Measurements from ENCODE around the gene ETV4. TPM values are rescaled to one million over a fixed set of nuclear protein-coding genes. Genes with fewer than 3 reads are reported as not detected.

Gene ETV4
- total RNA-seq, 2 experiments from 2014 or later: not detected

DNA sequence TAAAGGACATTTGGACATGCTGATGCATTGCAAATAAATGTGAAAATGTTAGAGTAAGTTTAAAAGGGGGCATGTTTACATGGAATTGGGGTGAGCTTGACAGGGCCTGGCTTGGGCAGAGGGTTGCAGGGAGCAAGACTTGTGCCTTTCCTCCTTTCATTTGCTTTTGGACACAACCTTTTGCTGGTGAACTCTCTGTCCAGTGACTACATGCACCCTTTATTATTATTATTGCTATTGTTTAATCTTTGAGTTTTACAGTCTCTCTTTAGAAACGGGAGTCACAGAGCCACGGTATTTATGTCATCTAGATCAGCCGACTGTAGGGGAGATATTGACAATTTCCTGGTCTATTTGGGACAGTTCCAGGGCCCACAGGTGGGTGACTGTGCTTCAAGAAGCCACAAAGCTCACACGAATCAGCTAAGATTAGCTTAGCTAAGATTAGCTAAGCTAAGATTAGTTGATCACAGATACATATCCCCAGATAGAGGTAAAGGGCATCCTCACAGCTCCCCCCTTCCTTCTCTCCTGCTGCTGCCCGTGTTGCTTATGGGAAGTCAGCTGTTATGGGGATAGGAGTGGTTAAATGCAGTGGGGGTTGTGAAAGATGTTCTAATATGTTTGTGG lies 28.9 kb upstream of the ETV4 start:
- H4K20me1 ChIP-seq (ENCODE audit: insufficient read depth, low read length): no peaks in the 10 kb centered on the region
- peaks cover 29% of the 10 kb centered on the region for H3K4me1 ChIP-seq (ENCODE audit: insufficient read depth, low read length, poor library complexity, severe bottlenecking)
- 0 out of 2 replicates have a peak overlapping the region, but pooled peaks have one; percentile 9 for H2AFZ ChIP-seq (ENCODE audit: low read length)
- BruUV-seq (replicated peaks): no TSS peak
- ChIA-PET CTCF (ENCODE audit: unreplicated experiment) (interaction anchor here (1.2 kb wide), 1 partner anchor 101 kb away, joined by 4 read pairs; no protein-coding TSS in a partner anchor), POLR2A (no interaction called here)
- peak overlapping the region; percentile 25; the same call in 1 of the 2 replicates for H3K4me2 ChIP-seq (ENCODE audit: low read length)
- no peaks in the 10 kb centered on the region for H3K9me2 ChIP-seq (ENCODE audit: insufficient read depth, low read length)
- H3K79me2 ChIP-seq (ENCODE audit: insufficient read depth, low read depth, low read length): no peaks in the 10 kb centered on the region
- TF ChIP-seq EZH2phosphoT487 (IDR thresholded peaks at IDR 0.05; ENCODE audit: borderline replicate concordance, low read depth, low read length) (no peak), CTCF (conservative IDR thresholded peaks at IDR 0.05; ENCODE audit: low read length) (no peak)
- no peak overlapping the region for H3K27ac ChIP-seq (ENCODE audit: low read depth, low read length, poor library complexity, severe bottlenecking)
- H3K9me3 ChIP-seq (ENCODE audit: low read length): no peaks in the 10 kb centered on the region
- no peak overlapping the region for H3K4me3 ChIP-seq (ENCODE audit: low read depth, low read length, poor library complexity, severe bottlenecking)
- no peak for DNase-seq (ENCODE audit: low spot score)
- intact Hi-C loops (cut with micrococcal nuclease; ENCODE audit: unreplicated experiment): loop anchor here (5.0 kb wide), 1 partner anchor 183 kb away; no protein-coding TSS in a partner anchor
- H3K36me3 ChIP-seq (ENCODE audit: insufficient read depth, low read length): no peaks in the 10 kb centered on the region

DNA sequence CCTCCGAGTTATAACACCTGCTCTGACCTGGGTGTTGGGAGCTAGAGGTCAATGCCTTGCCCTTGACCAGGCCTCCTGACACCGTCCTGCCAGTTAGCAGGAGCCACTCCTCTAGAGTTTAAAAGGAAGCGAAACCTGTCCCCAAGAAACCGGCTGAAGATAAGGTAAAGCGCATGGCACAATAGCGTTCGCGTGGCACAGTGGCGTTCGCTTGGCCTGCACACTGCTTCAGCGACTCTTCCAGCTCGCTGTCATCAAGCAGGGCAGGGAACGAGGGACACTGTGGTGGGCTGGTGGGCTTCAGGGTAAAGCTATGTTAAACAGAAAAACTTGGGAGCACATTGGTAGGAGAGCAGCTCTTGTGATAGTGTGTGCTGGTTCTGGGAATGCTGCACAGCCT lies 28.2 kb upstream of the ETV4 start:
- Histone ChIP-seq H3K27ac (ENCODE audit: low read depth, low read length, poor library complexity, severe bottlenecking) (no peak overlapping the region), H3K36me3 (ENCODE audit: insufficient read depth, low read length) (no peaks in the 10 kb centered on the region), H3K9me2 (ENCODE audit: insufficient read depth, low read length) (no peaks in the 10 kb centered on the region), H3K79me2 (ENCODE audit: insufficient read depth, low read depth, low read length) (no peaks in the 10 kb centered on the region), H2AFZ (ENCODE audit: low read length) (no peak overlapping the region), H3K4me2 (ENCODE audit: low read length) (no peak overlapping the region), H3K4me1 (ENCODE audit: insufficient read depth, low read length, poor library complexity, severe bottlenecking) (peaks cover 26% of the 10 kb centered on the region), H3K9me3 (ENCODE audit: low read length) (no peaks in the 10 kb centered on the region), H3K4me3 (ENCODE audit: low read depth, low read length, poor library complexity, severe bottlenecking) (no peak overlapping the region), H4K20me1 (ENCODE audit: insufficient read depth, low read length) (no peaks in the 10 kb centered on the region)
- no TSS peak for BruUV-seq (replicated peaks)
- TF ChIP-seq EZH2phosphoT487 (IDR thresholded peaks at IDR 0.05; ENCODE audit: borderline replicate concordance, low read depth, low read length): no peak
- no peak for TF ChIP-seq CTCF (conservative IDR thresholded peaks at IDR 0.05; ENCODE audit: low read length)
- POLR2A ChIA-PET: no interaction called here
- CTCF ChIA-PET (ENCODE audit: unreplicated experiment): no interaction called here
- intact Hi-C loops (cut with micrococcal nuclease; ENCODE audit: unreplicated experiment): no loop called here
- no peak for DNase-seq (ENCODE audit: low spot score)

DNA sequence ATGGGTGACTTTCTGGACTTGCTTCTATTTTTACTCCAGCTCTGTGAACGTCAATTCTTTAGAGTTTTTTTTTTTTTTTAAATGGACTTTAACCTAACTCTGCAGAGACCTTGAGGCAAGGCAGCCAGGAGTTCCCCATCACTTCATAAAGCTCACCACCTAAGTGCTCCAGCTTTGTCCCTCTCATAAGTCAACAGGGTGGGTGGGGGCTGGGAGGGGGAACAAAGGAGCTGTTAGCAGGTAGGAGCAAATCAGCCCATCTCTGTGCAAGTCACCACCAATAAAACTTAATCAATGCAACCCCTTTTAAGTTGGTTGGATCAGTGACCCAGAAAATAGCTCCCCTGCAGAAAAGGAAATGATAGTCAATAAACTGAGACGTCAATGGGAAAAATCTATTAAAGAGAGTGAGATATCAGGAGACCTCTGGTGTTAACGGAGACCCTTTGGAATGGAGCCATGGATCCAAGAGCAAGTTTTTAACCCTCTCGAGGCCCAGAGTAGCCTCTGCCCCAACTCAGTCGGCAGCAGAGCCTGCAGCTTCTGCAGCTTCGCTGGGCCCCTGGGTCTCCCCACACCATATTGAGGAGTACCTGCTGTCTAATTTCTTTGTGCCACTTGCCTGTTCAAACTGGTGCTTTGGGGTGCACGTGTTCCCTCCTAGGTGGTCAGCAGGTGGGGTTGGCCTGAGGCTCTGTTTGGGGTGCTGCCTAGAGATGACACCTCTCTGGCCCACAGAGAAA lies 27.6 kb upstream of the ETV4 start:
- no peaks in the 10 kb centered on the region for H3K36me3 ChIP-seq (ENCODE audit: insufficient read depth, low read length)
- DNase-seq (ENCODE audit: low spot score): no peak
- H3K27ac ChIP-seq (ENCODE audit: low read depth, low read length, poor library complexity, severe bottlenecking): no peak overlapping the region
- no TSS peak for BruUV-seq (replicated peaks)
- H3K4me3 ChIP-seq (ENCODE audit: low read depth, low read length, poor library complexity, severe bottlenecking): no peak overlapping the region
- no peaks in the 10 kb centered on the region for H3K79me2 ChIP-seq (ENCODE audit: insufficient read depth, low read depth, low read length)
- H3K9me2 ChIP-seq (ENCODE audit: insufficient read depth, low read length): no peaks in the 10 kb centered on the region
- no peak overlapping the region for H3K4me2 ChIP-seq (ENCODE audit: low read length)
- peaks cover 20% of the 10 kb centered on the region for H3K4me1 ChIP-seq (ENCODE audit: insufficient read depth, low read length, poor library complexity, severe bottlenecking)
- H2AFZ ChIP-seq (ENCODE audit: low read length): no peak overlapping the region
- intact Hi-C loops (cut with micrococcal nuclease; ENCODE audit: unreplicated experiment): no loop called here
- ChIA-PET CTCF (ENCODE audit: unreplicated experiment) (no interaction called here), POLR2A (no interaction called here)
- no peak for TF ChIP-seq CTCF (conservative IDR thresholded peaks at IDR 0.05; ENCODE audit: low read length)
- no peak for TF ChIP-seq EZH2phosphoT487 (IDR thresholded peaks at IDR 0.05; ENCODE audit: borderline replicate concordance, low read depth, low read length)
- H3K9me3 ChIP-seq (ENCODE audit: low read length): no peaks in the 10 kb centered on the region
- no peaks in the 10 kb centered on the region for H4K20me1 ChIP-seq (ENCODE audit: insufficient read depth, low read length)
